Breast epithelium (tissue), 3 donors: ENCODE measurements around the gene BCL2L1.

Experiments used
- POLR2AphosphoS5 ChIP-seq, 3 donors: sonication (generic); formaldehyde crosslinking; IDR thresholded peaks; one replicate each; pipeline ENCODE4 v1.6.1; 2017; ENCODE audit warnings: antibody characterized with exemption in 3 of 3
- TF ChIP-seq, protein P1 (sequence below), 3 donors: fragments of 450-650 bp; IDR thresholded peaks; one replicate each; pipeline ENCODE4 v1.5.1; 2016 to 2017; ENCODE audit warnings: antibody characterized with exemption in 3 of 3, mild to moderate bottlenecking in 3 of 3, moderate library complexity in 3 of 3

DNA sequence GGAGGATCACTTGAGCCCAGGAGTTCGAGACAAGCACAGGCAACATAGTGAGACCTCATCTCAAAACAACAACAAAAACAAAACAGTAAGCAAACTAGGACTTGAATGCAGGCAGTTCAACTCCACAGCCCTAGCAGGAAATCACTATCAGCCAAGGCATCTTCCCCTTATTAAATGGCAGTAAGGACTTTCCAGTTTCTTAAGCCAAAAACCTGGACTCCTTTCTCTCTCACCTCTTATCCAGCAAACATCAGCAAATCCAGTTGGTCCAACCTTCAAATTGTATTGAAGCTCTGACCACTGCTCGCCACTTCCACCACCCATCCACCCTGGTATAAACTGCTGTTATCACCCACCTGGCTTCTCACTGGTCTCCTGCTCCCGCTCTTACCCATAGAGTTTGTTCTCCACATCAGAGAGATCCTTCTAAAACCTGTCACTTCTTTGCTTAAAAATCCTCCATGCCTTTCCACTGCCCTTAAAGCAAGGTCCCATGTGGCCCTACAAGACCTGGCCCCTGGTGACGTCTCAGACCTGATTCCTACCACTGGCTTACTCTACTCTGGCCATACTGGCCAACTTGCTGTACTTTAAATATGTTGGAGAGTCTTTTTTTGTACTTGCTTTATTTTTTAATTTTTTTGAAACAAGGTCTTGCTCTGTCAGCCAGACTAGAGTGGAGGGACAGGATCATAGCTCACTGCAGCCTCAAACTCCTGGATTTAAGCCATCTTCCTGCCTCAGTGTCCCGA, 27.6 kb downstream of the BCL2L1 start:
- TF ChIP-seq, protein P1, sequence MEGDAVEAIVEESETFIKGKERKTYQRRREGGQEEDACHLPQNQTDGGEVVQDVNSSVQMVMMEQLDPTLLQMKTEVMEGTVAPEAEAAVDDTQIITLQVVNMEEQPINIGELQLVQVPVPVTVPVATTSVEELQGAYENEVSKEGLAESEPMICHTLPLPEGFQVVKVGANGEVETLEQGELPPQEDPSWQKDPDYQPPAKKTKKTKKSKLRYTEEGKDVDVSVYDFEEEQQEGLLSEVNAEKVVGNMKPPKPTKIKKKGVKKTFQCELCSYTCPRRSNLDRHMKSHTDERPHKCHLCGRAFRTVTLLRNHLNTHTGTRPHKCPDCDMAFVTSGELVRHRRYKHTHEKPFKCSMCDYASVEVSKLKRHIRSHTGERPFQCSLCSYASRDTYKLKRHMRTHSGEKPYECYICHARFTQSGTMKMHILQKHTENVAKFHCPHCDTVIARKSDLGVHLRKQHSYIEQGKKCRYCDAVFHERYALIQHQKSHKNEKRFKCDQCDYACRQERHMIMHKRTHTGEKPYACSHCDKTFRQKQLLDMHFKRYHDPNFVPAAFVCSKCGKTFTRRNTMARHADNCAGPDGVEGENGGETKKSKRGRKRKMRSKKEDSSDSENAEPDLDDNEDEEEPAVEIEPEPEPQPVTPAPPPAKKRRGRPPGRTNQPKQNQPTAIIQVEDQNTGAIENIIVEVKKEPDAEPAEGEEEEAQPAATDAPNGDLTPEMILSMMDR (IDR thresholded peaks at IDR 0.05): no peak
- TF ChIP-seq POLR2AphosphoS5 (IDR thresholded peaks at IDR 0.05): no peak
